ENCODE data around the gene ARAP2.

Gene ARAP2

GRCh38 chr4:36198861-36199260 is 45.5 kb downstream of the ARAP2 start:
- H3K4me3 ChIP-seq (ENCODE audit: low read depth, low read length) = no peak overlapping the region
- no peak for TF ChIP-seq CTCF (IDR thresholded peaks at IDR 0.05; ENCODE audit: control insufficient read depth, extremely low read depth, insufficient read depth)
- DNase-seq (ENCODE audit: low read depth) = no peak

GRCh38 chr4:36198068-36198808 is 46.1 kb downstream of the ARAP2 start:
- no peak overlapping the region for H3K4me3 ChIP-seq (ENCODE audit: low read depth, low read length)
- no peak for TF ChIP-seq CTCF (IDR thresholded peaks at IDR 0.05; ENCODE audit: control insufficient read depth, extremely low read depth, insufficient read depth)

GRCh38 chr4:36197501-36197900 is 46.8 kb downstream of the ARAP2 start:
- no peak for TF ChIP-seq CTCF (IDR thresholded peaks at IDR 0.05; ENCODE audit: control insufficient read depth, extremely low read depth, insufficient read depth)
- no peak overlapping the region for H3K4me3 ChIP-seq (ENCODE audit: low read depth, low read length)
- no peak for DNase-seq (ENCODE audit: low read depth)

More at GRCh38 chr4:36198068-36198808, 46.1 kb downstream of the ARAP2 start:
- no peak for DNase-seq (ENCODE audit: low read depth)

- no peak overlapping the region for H3K4me3 ChIP-seq (ENCODE audit: low read depth, low read length)
- no peak for TF ChIP-seq CTCF (IDR thresholded peaks at IDR 0.05; ENCODE audit: control insufficient read depth, extremely low read depth, insufficient read depth)
- no peak for DNase-seq (ENCODE audit: low read depth)
Measured at GRCh38 chr4:36196145-36196913, 48.0 kb downstream of the ARAP2 start.

GRCh38 chr4:36192922-36193321 is 51.4 kb downstream of the ARAP2 start:
- no peak overlapping the region for H3K4me3 ChIP-seq (ENCODE audit: low read depth, low read length)
- no peak for TF ChIP-seq CTCF (IDR thresholded peaks at IDR 0.05; ENCODE audit: control insufficient read depth, extremely low read depth, insufficient read depth)
- DNase-seq (ENCODE audit: low read depth) = no peak

- no peak for TF ChIP-seq CTCF (IDR thresholded peaks at IDR 0.05; ENCODE audit: control insufficient read depth, extremely low read depth, insufficient read depth)
- no peak overlapping the region for H3K4me3 ChIP-seq (ENCODE audit: low read depth, low read length)
- DNase-seq (ENCODE audit: low read depth) = no peak
Measured at GRCh38 chr4:36189511-36190226, 54.6 kb downstream of the ARAP2 start.

All from LNCaP clone FGC (cell line).